Stimulated activated CD8-positive, alpha-beta memory T cell treated with anti-CD3 and anti-CD28 coated beads, Interleukin-4, amount 100 ng/mL, for 1 hour (primary cell): ENCODE results near the gene HDAC5.

Experiments
- DNase-seq, 2 donors: peaks; one replicate each; pipeline ENCODE4 v3.0.0-alpha.2; 2020; ENCODE audit warnings: low read depth in 2 of 2, low spot score in 1 of 2

The HDAC5 gene

GRCh38 chr17:44087319-44087718 lies 36.1 kb downstream of the HDAC5 start:
- no peak for DNase-seq

GRCh38 chr17:44086364-44087311 lies 36.8 kb downstream of the HDAC5 start:
- peak in 1 of 2 donors; percentile 11 for DNase-seq

GRCh38 chr17:44085908-44086307 lies 37.5 kb downstream of the HDAC5 start:
- DNase-seq: no peak

- no peak for DNase-seq
Observed at GRCh38 chr17:44084921-44085320, 38.5 kb downstream of the HDAC5 start.

GRCh38 chr17:44084131-44084538 lies 39.3 kb downstream of the HDAC5 start:
- DNase-seq: no peak

- no peak for DNase-seq
Observed at GRCh38 chr17:44083250-44083849, 40.1 kb downstream of the HDAC5 start.

GRCh38 chr17:44082256-44082927 lies 41.0 kb downstream of the HDAC5 start:
- DNase-seq: no peak

- DNase-seq: no peak
Observed at GRCh38 chr17:44081681-44082080, 41.8 kb downstream of the HDAC5 start.

GRCh38 chr17:44079877-44080821 lies 43.3 kb downstream of the HDAC5 start:
- no peak for DNase-seq

- no peak for DNase-seq
Observed at GRCh38 chr17:44078412-44078811, 45.0 kb downstream of the HDAC5 start.

- no peak for DNase-seq
Observed at GRCh38 chr17:44077595-44077909, 45.9 kb downstream of the HDAC5 start.

GRCh38 chr17:44076716-44077594 lies 46.5 kb downstream of the HDAC5 start:
- no peak for DNase-seq

GRCh38 chr17:44075598-44076293 lies 47.7 kb downstream of the HDAC5 start:
- no peak for DNase-seq

- DNase-seq: no peak
Observed at GRCh38 chr17:44074911-44075285, 48.5 kb downstream of the HDAC5 start.

GRCh38 chr17:44074231-44074910 lies 49.1 kb downstream of the HDAC5 start:
- no peak for DNase-seq

GRCh38 chr17:44071772-44072171 lies 51.7 kb downstream of the HDAC5 start:
- DNase-seq: no peak

- DNase-seq: peak in 1 of 2 donors; percentile 27
Observed at GRCh38 chr17:44071198-44071520, 52.3 kb downstream of the HDAC5 start.

GRCh38 chr17:44070455-44071197 lies 52.8 kb downstream of the HDAC5 start, which contains the start of gene G6PC3:
G6PC3 (plus strand) TSS chr17:44070735; CDS start chr17:44070966, 231 bp downstream.
- peak; percentile 45 to 54 for DNase-seq
